CD4-positive, alpha-beta T cell treated with Interleukin-4 for 4 hours (primary cell): ENCODE measurements around the gene GJC2.

Experiments used
- DNase-seq: peaks from one replicate; pipeline ENCODE4 v3.0.0-alpha.2; 2020

The GJC2 gene

GRCh38 chr1:228146417-228147150 lies 3.1 kb upstream of the GJC2 start:
- no peak for DNase-seq

GRCh38 chr1:228147151-228147693 lies 2.5 kb upstream of the GJC2 start:
- DNase-seq: no peak

- no peak for DNase-seq
Measured at GRCh38 chr1:228147768-228148167, 2.0 kb upstream of the GJC2 start.

- no peak for DNase-seq
Measured at GRCh38 chr1:228148196-228148861, 1.4 kb upstream of the GJC2 start.

GRCh38 chr1:228148935-228149405 lies 760 bp upstream of the GJC2 start:
- no peak for DNase-seq

- DNase-seq: no peak
Measured at GRCh38 chr1:228150120-228150460, 360 bp downstream of the GJC2 start.

- DNase-seq: no peak
Measured at GRCh38 chr1:228150461-228151179, 890 bp downstream of the GJC2 start.

- no peak for DNase-seq
Measured at GRCh38 chr1:228151180-228151925, 1.6 kb downstream of the GJC2 start.

- DNase-seq: no peak
Measured at GRCh38 chr1:228152097-228152917, 2.6 kb downstream of the GJC2 start.

- no peak for DNase-seq
Measured at GRCh38 chr1:228152918-228153258, 3.2 kb downstream of the GJC2 start.

- DNase-seq: no peak
Measured at GRCh38 chr1:228154021-228154669, 4.4 kb downstream of the GJC2 start.

GRCh38 chr1:228154670-228155571 lies 5.2 kb downstream of the GJC2 start:
- DNase-seq: no peak

GRCh38 chr1:228155596-228156514 lies 6.1 kb downstream of the GJC2 start:
- DNase-seq: no peak

GRCh38 chr1:228156515-228156881 lies 6.8 kb downstream of the GJC2 start:
- DNase-seq: no peak

- DNase-seq: no peak
Measured at GRCh38 chr1:228156941-228157728, 7.4 kb downstream of the GJC2 start.

GRCh38 chr1:228157729-228158126 lies 8.0 kb downstream of the GJC2 start:
- DNase-seq: no peak

- no peak for DNase-seq
Measured at GRCh38 chr1:228158151-228159007, 8.6 kb downstream of the GJC2 start.
